SU-DHL-6 (cell line): ENCODE results near the gene NAA38.

Experiments
- CTCF ChIP-seq: fragments of 200-600 bp; sonication (generic); IDR thresholded peaks from one replicate; pipeline ENCODE4 v1.5.1; 2017; ENCODE audit warnings: antibody characterized with exemption, mild to moderate bottlenecking, low read length, moderate library complexity; ENCODE audit not compliant: insufficient read depth, poor library complexity, severe bottlenecking
- EZH2phosphoT487 ChIP-seq: fragments of 200-600 bp; sonication (generic), shearing (Covaris generic); conservative IDR thresholded peaks from 2 replicates; pipeline ENCODE4 v1.6.1; 2018; ENCODE audit warnings: mild to moderate bottlenecking, antibody characterized with exemption, low read length, moderate library complexity, mixed read lengths

GRCh38 chr17:7839876-7840261 is 17.5 kb downstream of the NAA38 start:
- TF ChIP-seq EZH2phosphoT487: no peak
- TF ChIP-seq CTCF: no peak
